H4 (cell line): ENCODE measurements around the gene CRIP2. TPM values are rescaled to one million over a fixed set of nuclear protein-coding genes. Genes with fewer than 3 reads are reported as not detected.
A peak's percentile ranks its signal among the peaks of the same experiment; 100 is the strongest.

Experiments
- DNase-seq: peaks from one replicate; pipeline ENCODE4 v3.0.0-alpha.2; 2015; ENCODE audit warnings: low spot score
- total RNA-seq: library from RNA; depleted of rRNA; stranded (reverse); fragments of >200 nt; shearing (Covaris generic); gene quantifications from 2 replicates; pipeline ENCODE4 v1.2.3, GENCODE V29; 2014

The CRIP2 gene
- total RNA-seq, 1 experiment from 2014 or later = 16.2 TPM

DNA sequence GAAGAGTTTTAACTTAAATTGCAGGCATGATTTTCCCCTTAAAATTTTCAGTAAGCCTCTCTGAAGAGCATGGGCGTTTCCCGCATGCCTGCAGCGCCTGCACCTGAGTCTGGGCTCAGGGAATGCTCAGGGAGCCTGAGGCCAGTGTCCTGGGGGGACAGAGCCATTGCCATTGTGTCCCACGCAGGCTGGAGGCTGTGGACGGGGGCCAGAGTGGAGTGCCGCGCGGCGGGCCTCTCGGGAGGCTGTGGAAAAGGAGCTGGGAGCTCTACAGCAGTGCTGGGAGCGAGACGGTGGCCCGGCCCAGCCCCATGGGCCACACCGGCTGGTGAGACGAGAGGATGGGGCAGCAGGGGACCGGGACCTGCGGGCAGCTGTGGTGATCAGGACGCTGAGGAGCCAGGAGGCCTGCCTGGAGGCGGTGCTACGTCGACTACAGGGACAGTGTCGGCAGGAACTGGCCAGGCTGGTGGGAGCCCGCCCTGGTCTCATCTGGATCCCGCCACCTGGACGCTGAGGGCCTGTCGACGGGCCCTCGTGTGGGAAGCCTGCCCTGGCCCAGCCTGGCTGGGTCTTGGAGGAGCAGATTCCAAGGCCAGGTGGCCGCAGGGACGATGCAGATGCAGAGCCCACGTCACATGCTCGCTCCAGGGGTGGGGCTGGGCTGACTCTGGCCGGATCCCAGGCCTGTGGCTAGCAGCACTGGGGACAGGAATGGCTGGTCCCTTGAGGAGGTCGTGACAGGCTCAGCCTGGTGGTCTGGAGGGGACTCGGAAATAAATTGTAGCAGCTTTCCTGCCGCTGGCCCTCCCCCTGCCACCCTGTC lies 24.0 kb downstream of the CRIP2 start:
- no peak for DNase-seq

GRCh38 chr14:105499256-105500035 lies 24.8 kb downstream of the CRIP2 start:
- DNase-seq = no peak

- DNase-seq = no peak
Measured at GRCh38 chr14:105500036-105500725, 25.6 kb downstream of the CRIP2 start.

GRCh38 chr14:105500726-105501101 lies 26.1 kb downstream of the CRIP2 start:
- no peak for DNase-seq

DNA sequence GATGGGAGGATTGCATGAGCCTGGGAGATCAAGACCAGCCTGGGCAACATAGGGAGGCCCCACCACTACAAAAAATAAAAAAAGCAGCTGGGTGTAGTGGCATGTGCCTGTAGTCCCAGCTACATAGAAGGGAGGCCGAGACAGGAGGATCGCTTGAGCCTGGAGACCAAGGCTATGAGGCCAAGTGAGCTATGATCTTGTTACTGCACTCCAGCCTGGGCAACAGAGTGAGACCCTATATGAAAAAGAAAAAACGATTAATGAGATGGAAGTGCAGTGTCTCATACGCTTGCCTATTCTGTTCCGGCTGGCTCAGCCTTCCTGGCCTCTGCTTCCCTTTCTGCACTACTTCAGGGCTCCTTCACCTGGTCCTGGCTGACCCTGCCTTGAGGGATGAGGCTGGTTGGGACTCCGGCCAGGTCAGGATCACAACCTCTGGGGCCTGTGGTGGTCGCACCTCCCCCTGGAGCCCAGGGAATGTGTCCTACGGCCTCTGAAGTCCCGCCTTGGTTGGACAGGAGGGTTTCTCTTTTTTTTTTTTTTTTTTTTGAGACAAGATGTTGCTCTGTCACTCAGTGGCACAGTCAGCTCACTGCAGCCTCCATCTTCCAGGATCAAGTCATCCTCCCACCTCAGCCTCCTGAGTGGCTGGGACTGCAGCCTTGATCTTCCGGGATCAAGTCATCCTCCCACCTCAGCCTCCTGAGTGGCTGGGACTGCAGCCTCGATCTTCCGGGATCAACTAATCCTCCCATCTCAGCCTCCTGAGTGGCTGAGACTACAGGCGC lies 27.1 kb downstream of the CRIP2 start:
- no peak for DNase-seq

DNA sequence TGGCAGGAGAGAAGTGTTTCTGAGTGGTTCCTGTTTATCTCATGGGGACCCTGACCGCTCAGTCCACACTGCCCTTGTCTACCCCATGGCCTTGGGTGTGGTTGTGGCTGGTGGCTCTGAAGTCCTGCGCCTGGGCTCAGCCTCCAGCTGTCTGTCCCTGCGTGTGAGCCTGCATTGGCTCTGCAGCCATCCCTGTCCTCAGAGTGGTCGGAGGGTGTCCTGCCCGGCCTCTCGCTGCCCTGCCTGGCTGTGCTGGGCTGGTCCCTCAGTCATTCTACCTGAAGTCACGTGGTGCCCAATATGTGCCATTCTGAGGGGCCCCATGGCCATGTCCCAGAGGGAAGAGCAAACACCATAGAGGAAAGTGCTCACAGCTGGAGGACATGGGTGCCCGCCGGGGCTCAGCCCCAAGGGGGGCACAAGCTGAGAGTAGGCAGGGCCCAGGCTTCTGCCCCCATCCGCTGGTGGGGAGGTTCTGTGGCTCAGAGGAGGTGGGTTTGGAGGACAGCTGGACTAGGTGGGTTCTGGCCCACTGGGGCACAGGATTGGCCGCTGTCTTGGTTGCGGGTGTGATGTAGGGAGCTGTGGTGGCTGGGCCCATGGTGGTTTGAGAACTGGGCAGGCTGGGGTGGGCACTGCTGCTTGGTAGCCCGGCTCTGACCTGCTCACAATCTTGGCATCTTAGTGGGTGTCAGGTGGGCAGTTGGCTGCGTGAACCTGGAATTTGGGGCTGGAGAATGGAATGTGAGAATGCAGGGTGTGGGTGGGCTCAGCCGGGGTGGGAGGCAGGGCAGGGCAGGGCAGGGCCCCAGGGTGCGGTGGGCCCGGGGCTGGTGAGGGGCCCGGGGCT lies 28.1 kb downstream of the CRIP2 start:
- DNase-seq = no peak

- no peak for DNase-seq
Measured at GRCh38 chr14:105503296-105503640, 28.6 kb downstream of the CRIP2 start.

GRCh38 chr14:105503935-105504692 lies 29.5 kb downstream of the CRIP2 start:
- no peak for DNase-seq

GRCh38 chr14:105505101-105505500 lies 30.5 kb downstream of the CRIP2 start:
- no peak for DNase-seq

GRCh38 chr14:105507247-105507646 lies 32.6 kb downstream of the CRIP2 start:
- DNase-seq = no peak

- no peak for DNase-seq
Measured at GRCh38 chr14:105508069-105508468, 33.4 kb downstream of the CRIP2 start.

GRCh38 chr14:105508601-105509000 lies 34.0 kb downstream of the CRIP2 start:
- no peak for DNase-seq

DNA sequence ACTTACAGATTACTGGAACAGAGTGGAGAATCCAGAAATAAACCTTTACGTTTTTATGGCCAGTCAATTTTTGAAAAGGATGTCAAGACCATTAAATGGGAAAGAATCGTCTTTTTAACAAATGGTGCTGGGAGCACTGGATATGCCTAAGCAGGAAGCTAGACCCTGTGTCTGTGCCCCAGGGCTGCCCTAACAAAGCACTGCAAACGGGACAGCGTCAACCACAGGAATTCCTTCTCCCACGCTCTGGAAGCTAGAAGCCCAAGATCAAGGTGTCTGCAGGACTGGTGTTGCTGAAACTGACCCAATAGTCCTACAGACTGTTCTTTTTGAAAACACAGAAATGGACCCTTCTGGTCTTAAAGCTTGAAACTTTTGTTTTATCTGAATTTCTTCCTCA lies 42.5 kb downstream of the CRIP2 start:
- no peak for DNase-seq

DNA sequence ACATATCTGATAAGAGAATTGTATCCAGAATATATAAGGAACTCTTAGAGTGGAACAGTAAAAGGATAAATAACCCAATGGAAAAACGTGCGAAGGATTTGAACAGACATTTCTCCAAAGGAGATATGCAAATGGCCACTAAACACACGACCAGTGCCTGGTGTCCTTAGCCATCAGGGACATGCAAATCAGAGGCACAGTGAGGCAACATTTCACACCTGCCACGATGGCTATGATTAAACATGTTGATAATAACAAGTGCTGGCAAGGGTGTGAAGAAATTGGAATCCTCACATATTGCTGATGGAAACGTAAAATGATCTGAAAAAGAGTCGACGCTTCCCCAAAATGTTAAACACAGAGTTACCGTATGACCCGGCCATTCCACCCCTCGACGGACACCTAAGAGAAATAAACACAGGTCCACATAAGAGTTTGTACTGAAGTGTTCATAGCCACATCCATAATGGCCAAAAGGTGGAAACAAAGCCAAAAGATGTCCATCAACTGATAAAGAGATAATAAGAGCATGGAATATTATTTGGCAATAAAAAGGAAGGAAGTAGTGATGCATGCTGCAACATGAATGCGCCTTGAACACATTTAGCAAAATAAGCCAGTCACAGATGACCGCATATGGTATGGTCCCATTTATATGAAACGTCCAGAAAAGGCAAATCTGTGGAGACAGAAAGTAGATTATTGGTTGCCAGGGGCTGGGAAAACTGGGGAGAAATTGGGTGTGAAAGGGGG lies 45.5 kb downstream of the CRIP2 start:
- no peak for DNase-seq

DNA sequence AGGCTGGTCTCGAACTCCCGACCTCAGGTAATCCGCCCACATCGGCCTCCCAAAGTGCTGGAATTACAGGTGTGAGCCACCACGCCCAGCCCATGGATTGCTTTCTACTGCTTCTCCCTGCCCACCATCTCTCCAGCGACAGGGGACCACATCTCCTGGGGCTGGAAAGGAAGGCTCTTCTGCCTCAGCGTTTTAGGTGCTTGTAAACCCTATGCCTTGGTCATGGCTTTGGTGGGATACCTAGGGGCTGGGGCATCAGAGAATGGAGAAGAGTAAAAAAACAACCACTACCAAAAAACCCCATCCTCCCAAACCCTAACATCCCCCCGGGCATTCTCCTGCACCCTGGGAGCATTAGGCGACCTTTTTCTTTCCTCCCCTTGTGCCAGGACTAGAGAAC lies 50.7 kb downstream of the CRIP2 start:
- DNase-seq = no peak

GRCh38 chr14:105525861-105526775 lies 51.5 kb downstream of the CRIP2 start, which contains the start of gene TMEM121:
TMEM121 (plus strand) TSS chr14:105526583; CDS start chr14:105528835, 2,252 bp downstream.
- peak; percentile 51 for DNase-seq

GRCh38 chr14:105526776-105527380 lies 52.3 kb downstream of the CRIP2 start:
- no peak for DNase-seq

- DNase-seq = no peak
Measured at GRCh38 chr14:105527381-105527825, 52.8 kb downstream of the CRIP2 start.
